GM12872 (cell line): Measurements from ENCODE around the gene PCBP3.

Experiments
- TF ChIP-seq, protein P1 (sequence below): IDR thresholded peaks from 3 replicates; pipeline ENCODE4 v1.5.1; 2011; ENCODE audit warnings: low read depth, mild to moderate bottlenecking, low read length, moderate library complexity; ENCODE audit not compliant: insufficient read depth

Gene PCBP3

GRCh38 chr21:45769294-45769693 lies 125.8 kb downstream of the PCBP3 start:
- TF ChIP-seq, protein P1, sequence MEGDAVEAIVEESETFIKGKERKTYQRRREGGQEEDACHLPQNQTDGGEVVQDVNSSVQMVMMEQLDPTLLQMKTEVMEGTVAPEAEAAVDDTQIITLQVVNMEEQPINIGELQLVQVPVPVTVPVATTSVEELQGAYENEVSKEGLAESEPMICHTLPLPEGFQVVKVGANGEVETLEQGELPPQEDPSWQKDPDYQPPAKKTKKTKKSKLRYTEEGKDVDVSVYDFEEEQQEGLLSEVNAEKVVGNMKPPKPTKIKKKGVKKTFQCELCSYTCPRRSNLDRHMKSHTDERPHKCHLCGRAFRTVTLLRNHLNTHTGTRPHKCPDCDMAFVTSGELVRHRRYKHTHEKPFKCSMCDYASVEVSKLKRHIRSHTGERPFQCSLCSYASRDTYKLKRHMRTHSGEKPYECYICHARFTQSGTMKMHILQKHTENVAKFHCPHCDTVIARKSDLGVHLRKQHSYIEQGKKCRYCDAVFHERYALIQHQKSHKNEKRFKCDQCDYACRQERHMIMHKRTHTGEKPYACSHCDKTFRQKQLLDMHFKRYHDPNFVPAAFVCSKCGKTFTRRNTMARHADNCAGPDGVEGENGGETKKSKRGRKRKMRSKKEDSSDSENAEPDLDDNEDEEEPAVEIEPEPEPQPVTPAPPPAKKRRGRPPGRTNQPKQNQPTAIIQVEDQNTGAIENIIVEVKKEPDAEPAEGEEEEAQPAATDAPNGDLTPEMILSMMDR, result no peak

DNA sequence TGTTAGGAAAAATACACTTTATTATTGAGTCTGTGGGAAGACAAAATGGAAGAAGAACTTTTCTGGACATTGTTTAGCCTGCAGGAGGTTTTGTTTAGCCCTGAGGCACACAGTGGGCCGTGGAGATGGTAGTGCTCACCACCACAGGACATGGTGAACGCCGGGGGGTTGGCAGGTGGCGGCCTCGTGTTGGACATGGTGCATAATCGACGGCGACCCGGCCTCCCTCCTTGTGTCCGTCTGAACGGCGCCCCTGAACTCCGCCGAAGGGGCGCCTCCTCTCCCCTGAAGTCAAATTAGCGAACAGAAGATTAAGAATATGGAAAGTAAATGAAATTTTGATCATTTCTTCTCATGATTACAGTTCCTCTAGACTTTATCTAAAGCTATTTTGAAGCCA lies 126.4 kb downstream of the PCBP3 start:
- TF ChIP-seq, protein P1, result no peak

DNA sequence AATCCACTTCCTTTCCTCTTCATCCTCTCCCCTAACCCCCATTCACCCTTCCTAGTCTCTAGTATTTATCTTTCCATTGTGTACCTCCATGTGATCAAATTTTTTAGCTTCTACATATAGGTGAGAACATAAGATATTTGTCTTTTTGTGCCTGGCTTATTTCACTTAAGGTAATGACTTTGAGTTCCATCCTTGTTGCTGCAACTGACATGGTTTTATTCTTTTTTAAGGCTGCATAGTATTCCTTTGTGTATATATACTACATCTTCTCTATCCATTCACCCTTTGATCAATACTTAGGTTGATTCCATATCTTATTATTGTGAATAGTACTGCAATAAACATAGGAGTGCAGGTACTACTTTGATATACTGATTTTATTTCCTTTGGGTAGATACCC lies 128.7 kb downstream of the PCBP3 start:
- TF ChIP-seq, protein P1, result no peak

DNA sequence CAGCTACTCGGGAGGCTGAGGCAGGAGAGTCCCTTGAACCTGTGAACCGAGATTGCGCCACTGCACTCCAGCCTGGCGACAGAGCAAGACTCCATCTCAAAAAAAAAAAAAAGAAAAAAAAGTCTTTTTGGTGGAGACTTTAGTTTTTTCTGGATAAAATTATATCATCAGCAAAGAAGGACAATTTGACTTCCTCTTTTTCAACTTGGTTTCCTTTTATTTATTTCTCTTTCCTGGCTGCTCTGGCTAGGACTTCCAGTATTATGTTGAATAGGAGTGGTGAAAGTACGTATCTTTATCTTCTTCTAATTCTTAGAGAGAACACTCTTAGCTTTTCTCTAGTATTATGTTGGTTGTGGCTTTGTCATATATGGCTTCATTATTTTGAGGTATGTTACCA lies 130.8 kb downstream of the PCBP3 start:
- TF ChIP-seq, protein P1, result no peak

DNA sequence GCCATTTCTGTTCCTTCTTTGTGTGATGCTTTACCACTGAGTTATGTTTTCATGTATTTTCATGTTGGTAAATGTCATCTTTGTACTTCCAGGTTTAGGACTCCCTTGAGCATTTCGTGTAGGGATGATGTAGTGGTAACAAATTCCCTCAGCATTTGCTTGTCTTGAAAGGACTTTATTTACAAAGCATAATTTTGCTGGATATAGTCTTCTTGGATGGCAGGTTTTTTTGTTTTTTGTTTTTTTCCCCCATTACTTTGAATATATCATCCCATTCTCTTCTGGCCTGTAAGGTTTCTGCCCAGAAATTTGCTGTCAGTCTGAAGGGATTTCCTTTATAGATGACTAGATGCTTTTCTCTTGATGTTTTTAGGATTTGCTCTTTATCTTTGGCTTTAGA lies 133.4 kb downstream of the PCBP3 start:
- TF ChIP-seq, protein P1, result no peak

DNA sequence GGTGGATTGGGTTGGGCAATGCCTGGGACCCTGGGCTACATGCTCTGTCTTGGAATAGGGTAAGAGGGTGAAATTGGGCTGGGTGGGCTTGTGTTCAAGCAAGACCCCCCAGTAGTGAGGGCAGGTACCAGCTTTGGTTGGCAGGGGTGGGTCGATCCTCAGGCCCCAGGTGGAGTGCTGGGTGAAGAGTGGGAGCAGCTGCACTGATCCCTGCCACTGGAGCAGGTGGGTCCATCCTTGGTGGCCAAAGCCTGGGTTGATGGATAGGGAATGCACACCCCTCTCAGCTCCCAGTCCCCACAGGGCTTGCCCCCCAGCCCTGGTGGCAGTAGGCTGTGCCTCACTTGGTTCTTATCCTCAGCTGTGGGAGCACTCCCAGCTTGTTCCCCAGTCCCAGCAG lies 135.2 kb downstream of the PCBP3 start:
- TF ChIP-seq, protein P1, result no peak

DNA sequence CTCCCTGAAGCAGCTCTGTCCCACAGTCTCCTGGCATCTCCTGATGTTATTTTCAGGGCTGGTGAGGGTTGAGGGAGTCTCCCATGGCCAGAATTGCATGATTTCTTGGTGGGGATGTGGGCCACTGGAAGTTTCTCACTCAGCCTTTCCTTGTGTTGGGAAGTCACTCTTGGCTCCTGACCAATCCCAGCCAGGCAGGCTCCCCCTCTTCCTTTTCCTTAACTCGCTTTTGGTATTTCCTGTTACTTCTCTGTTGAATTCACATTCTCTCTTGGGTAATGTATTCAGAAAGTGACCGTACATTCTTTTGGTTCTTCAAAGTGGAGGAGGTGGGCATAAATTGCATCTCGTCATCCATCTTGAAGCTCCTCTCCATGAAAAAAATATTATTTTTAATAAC lies 135.7 kb downstream of the PCBP3 start:
- TF ChIP-seq, protein P1, result no peak

- TF ChIP-seq, protein P1, result no peak
Observed at GRCh38 chr21:45780647-45781046, 137.1 kb downstream of the PCBP3 start.
